NOMO-1 treated with DMSO at 0.1 percent for 48 hours (cell line): ENCODE data around the gene LHX2.

Source experiments
- DNase-seq: peaks from one replicate; lab custom pipeline; 2025; ENCODE audit not compliant: unreplicated experiment; lab: John Stamatoyannopoulos, UW

The LHX2 gene

GRCh38 chr9:123998970-123999621, 12.5 kb upstream of the LHX2 start:
- no peak for DNase-seq

DNA sequence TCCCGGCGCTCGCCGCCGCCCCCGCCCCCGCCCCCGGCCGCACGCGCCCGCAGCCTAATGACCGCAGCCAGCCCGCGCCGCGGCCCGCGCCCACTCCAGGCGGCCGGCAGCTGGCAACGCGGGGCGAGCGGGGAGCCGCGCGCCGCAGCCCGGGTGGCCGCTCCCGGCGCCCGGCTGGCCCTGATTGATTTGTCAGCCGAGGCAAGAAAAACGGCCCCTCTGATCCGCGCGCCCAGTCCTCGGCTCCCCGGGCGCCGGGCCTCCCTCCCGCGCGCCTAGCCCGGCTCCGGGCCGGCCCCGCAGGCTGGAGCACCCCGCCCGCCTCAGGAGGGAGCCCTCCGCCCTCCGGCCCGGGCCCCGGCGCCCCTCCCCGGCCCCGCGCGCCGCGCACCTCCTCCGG, 11.9 kb upstream of the LHX2 start:
- DNase-seq: no peak

GRCh38 chr9:124000161-124000783, 11.3 kb upstream of the LHX2 start:
- DNase-seq: no peak

DNA sequence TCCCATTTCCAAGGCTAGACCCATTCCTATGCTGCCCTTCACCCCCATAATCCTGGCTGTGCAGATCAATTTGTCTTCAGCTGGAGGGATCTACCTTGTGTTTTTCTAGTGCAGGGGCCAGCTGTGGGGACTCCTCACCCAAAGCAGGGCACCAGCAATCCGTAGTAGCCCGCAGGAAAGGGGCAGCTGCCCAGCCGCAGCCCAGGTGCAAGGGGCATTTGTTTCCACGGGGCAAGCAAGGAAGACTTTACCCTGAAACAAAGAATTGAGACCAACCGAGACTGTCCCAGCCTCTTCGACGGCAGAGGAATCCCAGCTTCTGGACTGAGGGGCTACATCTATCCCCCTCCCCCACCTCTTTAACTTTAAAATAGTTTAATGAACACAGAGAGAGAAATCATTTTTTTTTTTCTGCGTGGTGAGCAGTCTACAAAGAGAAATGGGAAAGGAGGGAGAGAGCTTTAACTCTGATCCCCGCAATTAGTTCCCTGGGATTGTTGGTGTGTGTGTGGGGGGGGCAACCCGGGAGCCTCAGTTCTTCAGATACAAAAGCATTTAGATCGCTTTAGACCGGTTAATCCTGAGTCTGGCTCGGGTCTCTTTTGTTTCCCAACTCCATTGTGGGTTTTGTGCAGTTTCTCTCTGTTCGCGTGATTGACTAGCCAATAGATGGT, 10.6 kb upstream of the LHX2 start:
- no peak for DNase-seq

DNA sequence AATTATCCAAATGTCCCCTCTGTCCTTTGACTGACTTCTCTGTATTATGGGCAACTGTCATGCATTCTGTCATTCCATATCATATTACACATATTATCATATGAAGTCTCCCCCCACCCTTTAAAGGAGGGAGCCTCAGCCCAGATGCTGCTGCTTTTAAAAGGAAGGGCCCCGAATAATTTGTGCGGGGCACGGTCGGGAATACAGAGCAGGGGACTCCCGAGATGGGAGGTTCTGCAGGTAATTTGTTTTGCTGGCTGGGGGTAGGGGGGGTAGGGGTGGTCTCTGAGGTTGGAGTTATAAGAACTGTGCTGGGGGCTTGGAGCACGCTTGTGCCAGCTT, 10.1 kb upstream of the LHX2 start:
- DNase-seq: no peak

- DNase-seq: no peak
Observed at GRCh38 chr9:124001866-124002525, 9.6 kb upstream of the LHX2 start.

GRCh38 chr9:124003636-124004349, 7.8 kb upstream of the LHX2 start:
- DNase-seq: no peak

DNA sequence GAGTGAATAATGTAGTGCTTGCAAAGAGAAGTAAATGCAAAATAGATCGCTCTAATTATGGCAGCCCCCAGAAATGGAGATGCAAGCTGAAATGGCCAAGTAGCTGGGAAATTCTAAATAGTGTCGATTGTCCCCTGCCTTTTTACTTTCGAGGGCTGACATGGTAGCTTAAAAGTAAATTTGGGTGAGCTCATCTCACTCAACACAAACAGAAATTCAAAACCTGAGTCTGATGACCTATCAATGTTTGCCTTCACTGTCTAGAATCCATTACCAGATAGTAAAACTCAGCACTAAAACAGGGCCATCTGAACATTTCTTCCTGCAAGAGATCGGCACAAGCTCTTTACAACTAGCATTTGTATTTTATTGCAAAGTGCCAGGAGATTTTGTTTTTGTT, 7.0 kb upstream of the LHX2 start:
- no peak for DNase-seq

GRCh38 chr9:124005029-124005771, 6.4 kb upstream of the LHX2 start:
- DNase-seq: no peak

GRCh38 chr9:124006448-124007361, 4.9 kb upstream of the LHX2 start:
- peak; percentile 32 for DNase-seq

GRCh38 chr9:124007565-124008302, 3.8 kb upstream of the LHX2 start:
- DNase-seq: no peak

GRCh38 chr9:124008303-124008693, 3.3 kb upstream of the LHX2 start:
- DNase-seq: no peak

DNA sequence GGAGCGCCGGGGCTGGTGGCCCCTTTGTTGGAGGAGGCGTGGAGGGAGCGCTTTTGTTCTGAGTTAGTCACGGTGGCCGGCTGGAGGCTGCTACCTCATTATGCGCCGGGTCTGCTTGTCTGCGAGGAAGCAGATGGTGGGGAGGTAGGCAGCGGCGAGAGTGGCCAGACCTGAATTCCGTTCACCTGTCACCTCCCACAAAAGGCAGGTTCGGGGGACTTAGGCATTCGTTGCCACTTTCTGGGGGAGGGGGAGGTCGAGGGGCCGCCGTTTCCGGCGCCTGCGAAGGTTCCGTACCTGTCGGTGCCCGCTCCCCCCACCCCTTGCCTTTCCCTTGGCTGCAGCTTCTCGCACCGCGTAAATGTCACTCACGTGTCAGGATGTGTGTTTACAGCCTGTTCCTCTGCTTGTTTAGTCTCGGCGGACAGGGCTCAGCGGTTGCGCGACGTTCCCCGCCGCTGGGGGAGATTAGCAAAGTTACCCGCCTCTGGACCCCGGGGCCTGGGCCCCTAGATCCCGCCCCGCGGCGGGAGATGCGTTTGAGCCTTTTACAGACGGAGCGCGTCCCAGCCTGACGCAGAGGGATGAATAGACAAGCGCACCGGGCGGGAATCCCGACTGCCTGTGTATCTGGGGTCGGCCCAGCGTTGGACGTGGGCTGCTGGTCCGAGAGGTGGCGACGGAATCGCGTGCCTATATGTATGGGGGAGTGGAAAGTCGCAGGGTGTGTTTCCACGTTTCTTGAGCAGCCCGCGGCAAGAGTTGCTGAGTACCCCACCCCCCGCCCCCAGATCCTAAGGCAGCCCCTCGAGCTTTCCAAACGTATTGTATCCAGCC, 2.7 kb upstream of the LHX2 start:
- DNase-seq: no peak

- no peak for DNase-seq
Observed at GRCh38 chr9:124009531-124010217, 1.9 kb upstream of the LHX2 start.

GRCh38 chr9:124010303-124010664, 1.3 kb upstream of the LHX2 start:
- DNase-seq: no peak

DNA sequence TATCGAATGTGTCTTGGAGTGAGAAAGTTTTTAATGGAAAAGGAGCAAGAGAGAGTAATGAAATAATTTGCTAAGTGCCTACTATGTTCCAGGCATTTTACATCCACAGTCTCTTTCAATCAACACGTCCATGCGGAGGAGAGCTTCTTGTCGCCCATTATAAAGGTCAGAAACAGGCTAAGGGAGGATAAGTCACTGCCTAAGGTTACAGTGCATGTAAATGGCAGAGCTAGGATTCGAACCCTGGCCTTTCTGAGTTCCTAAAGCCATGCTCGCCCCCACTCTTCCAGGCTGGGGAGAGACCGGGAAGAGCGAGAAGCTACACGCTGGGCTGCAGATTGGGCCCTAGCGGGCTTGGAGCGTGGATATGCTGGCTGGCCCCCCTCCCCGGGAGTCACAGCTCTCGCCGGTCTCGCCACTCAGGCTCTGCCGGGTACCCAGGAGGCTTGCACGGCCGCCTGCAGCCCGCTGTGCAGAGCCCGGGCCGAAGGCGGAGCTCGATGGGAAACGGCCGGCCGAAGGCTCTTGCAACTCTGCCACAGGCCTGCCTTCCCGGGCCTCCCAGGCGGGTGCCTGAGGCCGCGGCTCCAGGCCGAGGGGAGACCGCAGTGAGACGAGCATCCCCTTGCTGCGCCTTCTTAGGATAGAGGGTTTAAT, 775 bp upstream of the LHX2 start:
- DNase-seq: no peak
